HEK293 (cell line): ENCODE results near the gene PFN1.

ENCODE experiments used
- HOXA7 ChIP-seq: sonication (generic); formaldehyde crosslinking; IDR thresholded peaks from 2 replicates; pipeline ENCODE4 v1.8.1; 2022; ENCODE audit warnings: missing genetic modification reagents, borderline replicate concordance
- REPIN1 ChIP-seq: fragments of 450-650 bp; formaldehyde crosslinking; IDR thresholded peaks from 2 replicates; pipeline ENCODE4 v1.5.1; 2017; ENCODE audit warnings: missing biosample characterization, missing genetic modification characterization, low read depth
- SCRT1 ChIP-seq: fragments of 450-650 bp; formaldehyde crosslinking; IDR thresholded peaks from 2 replicates; pipeline ENCODE4 v1.5.1; 2016; ENCODE audit warnings: missing biosample characterization, missing genetic modification characterization, borderline replicate concordance
- TCF7L2 ChIP-seq: IDR thresholded peaks from 2 replicates; pipeline ENCODE4 v1.6.1; 2011; ENCODE audit warnings: low read depth, mild to moderate bottlenecking, inconsistent platforms, low read length, moderate library complexity, borderline replicate concordance
- YY1 ChIP-seq: fragments of 450-650 bp; formaldehyde crosslinking; IDR thresholded peaks from 2 replicates; pipeline ENCODE4 v1.5.1; 2018; ENCODE audit warnings: missing biosample characterization, missing genetic modification characterization
- ZBTB48 ChIP-seq: fragments of 450-650 bp; formaldehyde crosslinking; IDR thresholded peaks from 2 replicates; pipeline ENCODE4 v1.5.1; 2016; ENCODE audit warnings: missing biosample characterization, missing genetic modification characterization
- ZBTB49 ChIP-seq: fragments of 450-650 bp; formaldehyde crosslinking; IDR thresholded peaks from 2 replicates; pipeline ENCODE4 v1.5.1; 2016; ENCODE audit warnings: missing biosample characterization, missing genetic modification characterization, low read depth
- ZFP37 ChIP-seq: fragments of 450-650 bp; formaldehyde crosslinking; IDR thresholded peaks from 2 replicates; pipeline ENCODE4 v1.5.1; 2016; ENCODE audit warnings: missing biosample characterization, missing genetic modification characterization
- ZNF184 ChIP-seq: fragments of 450-650 bp; IDR thresholded peaks from 2 replicates; pipeline ENCODE4 v1.5.1; 2018; ENCODE audit warnings: missing biosample characterization, mild to moderate bottlenecking, missing genetic modification characterization
- ZNF239 ChIP-seq: fragments of 450-650 bp; formaldehyde crosslinking; IDR thresholded peaks from 2 replicates; pipeline ENCODE4 v1.5.1; 2016; ENCODE audit warnings: missing biosample characterization, missing genetic modification characterization
- ZNF350 ChIP-seq: fragments of 450-650 bp; formaldehyde crosslinking; IDR thresholded peaks from 2 replicates; pipeline ENCODE4 v1.5.0; 2017; ENCODE audit warnings: missing biosample characterization, mild to moderate bottlenecking, missing genetic modification characterization
- ZNF549 ChIP-seq: fragments of 450-650 bp; IDR thresholded peaks from 2 replicates; pipeline ENCODE4 v1.5.1; 2018; ENCODE audit warnings: missing biosample characterization, missing genetic modification characterization, mild to moderate bottlenecking, inconsistent platforms, moderate library complexity
- ZNF654 ChIP-seq: fragments of 450-650 bp; formaldehyde crosslinking; IDR thresholded peaks from 2 replicates; pipeline ENCODE4 v1.5.1; 2016; ENCODE audit warnings: low read depth, missing biosample characterization, missing genetic modification characterization
- TF ChIP-seq, protein P1 (sequence below): fragments of 450-650 bp; formaldehyde crosslinking; IDR thresholded peaks from 2 replicates; pipeline ENCODE4 v1.5.1; 2016; ENCODE audit warnings: missing biosample characterization, missing genetic modification characterization

- TF ChIP-seq, protein P1, sequence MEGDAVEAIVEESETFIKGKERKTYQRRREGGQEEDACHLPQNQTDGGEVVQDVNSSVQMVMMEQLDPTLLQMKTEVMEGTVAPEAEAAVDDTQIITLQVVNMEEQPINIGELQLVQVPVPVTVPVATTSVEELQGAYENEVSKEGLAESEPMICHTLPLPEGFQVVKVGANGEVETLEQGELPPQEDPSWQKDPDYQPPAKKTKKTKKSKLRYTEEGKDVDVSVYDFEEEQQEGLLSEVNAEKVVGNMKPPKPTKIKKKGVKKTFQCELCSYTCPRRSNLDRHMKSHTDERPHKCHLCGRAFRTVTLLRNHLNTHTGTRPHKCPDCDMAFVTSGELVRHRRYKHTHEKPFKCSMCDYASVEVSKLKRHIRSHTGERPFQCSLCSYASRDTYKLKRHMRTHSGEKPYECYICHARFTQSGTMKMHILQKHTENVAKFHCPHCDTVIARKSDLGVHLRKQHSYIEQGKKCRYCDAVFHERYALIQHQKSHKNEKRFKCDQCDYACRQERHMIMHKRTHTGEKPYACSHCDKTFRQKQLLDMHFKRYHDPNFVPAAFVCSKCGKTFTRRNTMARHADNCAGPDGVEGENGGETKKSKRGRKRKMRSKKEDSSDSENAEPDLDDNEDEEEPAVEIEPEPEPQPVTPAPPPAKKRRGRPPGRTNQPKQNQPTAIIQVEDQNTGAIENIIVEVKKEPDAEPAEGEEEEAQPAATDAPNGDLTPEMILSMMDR = no peak
- no peak for TF ChIP-seq SCRT1 (tag by site-specific recombination)
- no peak for TF ChIP-seq ZNF549 (tag by site-specific recombination)
- TF ChIP-seq ZFP37 = no peak
- TF ChIP-seq ZBTB48 = no peak
- TF ChIP-seq ZNF184 (tag by site-specific recombination) = no peak
- no peak for TF ChIP-seq HOXA7
- no peak for TF ChIP-seq ZNF239
- no peak for TF ChIP-seq ZBTB49 (tag by site-specific recombination)
- TF ChIP-seq ZNF350 (tag by site-specific recombination) = no peak
- no peak for TF ChIP-seq ZNF654 (tag by site-specific recombination)
- no peak for TF ChIP-seq YY1
- no peak for TF ChIP-seq REPIN1
- TF ChIP-seq TCF7L2 = no peak
These were observed 34.3 kb downstream of the PFN1 start for GRCh38 chr17:4913994-4914393.
